Activated CD8-positive, alpha-beta T cell treated with anti-CD3 and anti-CD28 coated beads for 36 hours (primary cell): ENCODE data around the gene VAMP5. TPM values are rescaled to one million over a fixed set of nuclear protein-coding genes. Genes with fewer than 3 reads are reported as not detected.

Source experiments
- ATAC-seq: fragments of 200-7000 bp; cut with Tn5 transposase; one replicate; pipeline ENCODE4 v1.10.0; 2021; ENCODE audit warnings: mild to moderate bottlenecking, moderate library complexity
- CTCF ChIA-PET: fragments of 350-600 bp; sonication (Branson Sonifier 250); formaldehyde crosslinking; loops from one replicate; lab custom pipeline; 2021; ENCODE audit warnings: antibody characterized with exemption; lab: Charles Lee
- POLR2A ChIA-PET: fragments of 350-600 bp; sonication (Branson Sonifier 250); formaldehyde crosslinking; loops from one replicate; lab custom pipeline; 2021; ENCODE audit warnings: antibody characterized with exemption; lab: Charles Lee
- DNase-seq: peaks from one replicate; pipeline ENCODE4 v3.0.0-alpha.2; 2020
- H3K27ac Mint-ChIP-seq: one replicate; pipeline ENCODE4 v1.8.0; 2021; ENCODE audit warnings: mild to moderate bottlenecking, mixed read lengths
- H3K27me3 Mint-ChIP-seq: one replicate; pipeline ENCODE4 v1.8.0; 2021; ENCODE audit warnings: mixed read lengths
- H3K36me3 Mint-ChIP-seq: one replicate; pipeline ENCODE4 v1.8.0; 2021; ENCODE audit warnings: low read depth, mixed read lengths
- H3K4me1 Mint-ChIP-seq: one replicate; pipeline ENCODE4 v1.8.0; 2021; ENCODE audit warnings: low read depth, mixed read lengths
- H3K4me3 Mint-ChIP-seq: one replicate; pipeline ENCODE4 v1.8.0; 2021; ENCODE audit warnings: mild to moderate bottlenecking, moderate library complexity, mixed read lengths
- H3K9me3 Mint-ChIP-seq: one replicate; pipeline ENCODE4 v1.8.0; 2021; ENCODE audit warnings: mixed read lengths
- CTCF ChIP-seq: fragments of 200-600 bp; IDR thresholded peaks from one replicate; pipeline ENCODE4 v1.8.0; 2022; ENCODE audit warnings: antibody characterized with exemption, mild to moderate bottlenecking
- intact Hi-C: fragments of 100-400 bp; cut with micrococcal nuclease; formaldehyde crosslinking; loops from one replicate; pipeline ENCODE4 v1.10.0; 2022
- total RNA-seq, 2 experiments: library from RNA; stranded (reverse); gene quantifications; one replicate each; pipeline ENCODE4 v1.2.3, GENCODE V29; 2021

Gene VAMP5
- total RNA-seq, 2 experiments from 2014 or later: 28.0 to 29.4 TPM

- TF ChIP-seq CTCF: no peak
- ChIA-PET POLR2A (interaction anchor here (0.7 to 3.3 kb wide), 12 partner anchors 9 to 56 kb away, joined by 3 to 15 read pairs (median 6); partner anchors contain the start of genes C2orf68, GGCX, MAT2A and USP39), CTCF (interaction anchor here (1.0 to 4.1 kb wide), 6 partner anchors 10 to 43 kb away, joined by 3 to 14 read pairs (median 5); partner anchors contain the start of gene VAMP8)
- Mint-ChIP-seq H3K27ac (peak overlapping the region; percentile 98), H3K4me3 (peak overlapping the region; percentile 88), H3K36me3 (peaks cover 11% of the 10 kb centered on the region), H3K27me3 (no peaks in the 10 kb centered on the region), H3K4me1 (peaks cover 31% of the 10 kb centered on the region), H3K9me3 (no peaks in the 10 kb centered on the region)
- no peak for ATAC-seq
- intact Hi-C loops: no loop called here
- no peak for DNase-seq
Measured at GRCh38 chr2:85594715-85595300, 10.6 kb downstream of the VAMP5 start.

- Mint-ChIP-seq H3K27ac (peak within 1 kb of the TSS; percentile 98), H3K4me3 (peak within 1 kb of the TSS; percentile 88), H3K4me1 (peaks cover 36% of the 10 kb centered on the region), H3K27me3 (no peaks in the 10 kb centered on the region), H3K9me3 (no peaks in the 10 kb centered on the region), H3K36me3 (peaks cover 11% of the 10 kb centered on the region)
- ChIA-PET POLR2A (interaction anchor here (0.5 to 3.3 kb wide), 16 partner anchors 8 to 241 kb away, joined by 3 to 15 read pairs (median 6); partner anchors contain the start of genes C2orf68, ELMOD3, GGCX and MAT2A), CTCF (interaction anchor here (0.7 to 4.1 kb wide), 9 partner anchors 10 to 176 kb away, joined by 3 to 14 read pairs (median 5); partner anchors contain the start of gene VAMP8)
- ATAC-seq (peak; percentile 100), DNase-seq (peak; percentile 97)
- no peak for TF ChIP-seq CTCF
- intact Hi-C loops: no loop called here
Measured at GRCh38 chr2:85595301-85596025, 11.2 kb downstream of the VAMP5 start, which contains the start of gene RNF181. Gene RNF181 (plus strand): TSS chr2:85595745. CDS start chr2:85595764, 19 bp downstream.

- Mint-ChIP-seq H3K27me3 (no peaks in the 10 kb centered on the region), H3K4me3 (peak overlapping the region; percentile 88), H3K9me3 (no peaks in the 10 kb centered on the region), H3K36me3 (peaks cover 11% of the 10 kb centered on the region), H3K27ac (peak overlapping the region; percentile 98), H3K4me1 (peaks cover 36% of the 10 kb centered on the region)
- CTCF ChIA-PET: interaction anchor here (0.7 to 4.1 kb wide), 8 partner anchors 9 to 177 kb away, joined by 3 to 14 read pairs (median 5); partner anchors contain the start of gene VAMP8
- ATAC-seq (peak; percentile 32), DNase-seq (peak; percentile 71)
- intact Hi-C loops: no loop called here
- POLR2A ChIA-PET: interaction anchor here (1.0 to 3.3 kb wide), 11 partner anchors 8 to 167 kb away, joined by 3 to 13 read pairs (median 6); partner anchors contain the start of genes GGCX, USP39, VAMP5 and VAMP8
- TF ChIP-seq CTCF: no peak
Measured at GRCh38 chr2:85596026-85596333, 11.7 kb downstream of the VAMP5 start.

GRCh38 chr2:85596486-85597143 lies 12.4 kb downstream of the VAMP5 start:
- Mint-ChIP-seq H3K4me1 (peaks cover 36% of the 10 kb centered on the region), H3K36me3 (peaks cover 11% of the 10 kb centered on the region), H3K27ac (peak overlapping the region; percentile 58), H3K27me3 (no peaks in the 10 kb centered on the region), H3K4me3 (peak overlapping the region; percentile 88), H3K9me3 (no peaks in the 10 kb centered on the region)
- CTCF ChIA-PET: interaction anchor here (0.7 to 4.1 kb wide), 4 partner anchors 9 to 178 kb away, joined by 3 to 14 read pairs (median 6); no protein-coding TSS in a partner anchor
- no peak for TF ChIP-seq CTCF
- POLR2A ChIA-PET: interaction anchor here (0.9 to 3.3 kb wide), 12 partner anchors 10 to 168 kb away, joined by 3 to 13 read pairs (median 4); partner anchors contain the start of genes GGCX, USP39, VAMP5 and VAMP8
- intact Hi-C loops: no loop called here
- DNase-seq: no peak
- ATAC-seq: no peak
